Natural killer cell (primary cell): ENCODE measurements around the gene CAPN5. TPM values are rescaled to one million over a fixed set of nuclear protein-coding genes. Genes with fewer than 3 reads are reported as not detected.

ENCODE experiments used
- ATAC-seq, 3 donors: fragments of 150-1000 bp in 2 of 3; fragments of 200-7000 bp in 1 of 3; cut with Tn5 transposase; 1 replicate in 1 of 3; 2 replicates in 2 of 3; pipeline ENCODE4 v1.10.0; 2021; ENCODE audit warnings: mild to moderate bottlenecking in 2 of 3, moderate library complexity in 2 of 3
- DNase-seq, 2 donors: peaks; one replicate each; pipeline versions ENCODE4 v3.0.0 to v3.0.0-alpha.2; 2013 to 2021; ENCODE audit warnings: mixed read lengths in 1 of 2
- H3K27ac ChIP-seq: one replicate; pipeline ENCODE4 v1.5.1; 2013; ENCODE audit warnings: mild to moderate bottlenecking, low read length
- H3K27me3 ChIP-seq: one replicate; pipeline ENCODE4 v1.6.1; 2013; ENCODE audit warnings: low read length; ENCODE audit not compliant: control insufficient read depth, insufficient read depth
- H3K36me3 ChIP-seq: one replicate; pipeline ENCODE4 v1.6.1; 2013; ENCODE audit warnings: low read length; ENCODE audit not compliant: control insufficient read depth, insufficient read depth
- H3K4me1 ChIP-seq: one replicate; pipeline ENCODE4 v1.6.1; 2013; ENCODE audit warnings: low read length; ENCODE audit not compliant: control insufficient read depth, insufficient read depth
- H3K4me3 ChIP-seq: one replicate; pipeline ENCODE4 v1.5.1; 2013; ENCODE audit warnings: low read length
- H3K9me3 ChIP-seq: one replicate; pipeline ENCODE4 v1.6.1; 2013; ENCODE audit warnings: low read length; ENCODE audit not compliant: control insufficient read depth, insufficient read depth
- H3K27ac Mint-ChIP-seq, 2 donors: one replicate each; pipeline ENCODE4 v1.8.0; 2022; ENCODE audit warnings: mild to moderate bottlenecking in 2 of 2, mixed read lengths in 2 of 2, moderate library complexity in 1 of 2
- H3K27me3 Mint-ChIP-seq, 2 donors: one replicate each; pipeline ENCODE4 v1.8.0; 2022; ENCODE audit warnings: low read depth in 2 of 2, mixed read lengths in 2 of 2
- H3K36me3 Mint-ChIP-seq: one replicate; pipeline ENCODE4 v1.8.0; 2022; ENCODE audit warnings: mixed read lengths
- H3K4me1 Mint-ChIP-seq, 2 donors: one replicate each; pipeline ENCODE4 v1.8.0; 2022; ENCODE audit warnings: mixed read lengths in 2 of 2
- H3K4me3 Mint-ChIP-seq: one replicate; pipeline ENCODE4 v1.8.0; 2022; ENCODE audit warnings: mild to moderate bottlenecking, moderate library complexity, mixed read lengths
- H3K9me3 Mint-ChIP-seq, 2 donors: one replicate each; pipeline ENCODE4 v1.8.0; 2022; ENCODE audit warnings: mixed read lengths in 2 of 2
- WGBS: methylation state at CpG from one replicate; pipeline ENCODE4 v1.1.7; 2013; ENCODE audit warnings: missing lambda C conversion rate; ENCODE audit not compliant: insufficient coverage; 5-methylcytosine and 5-hydroxymethylcytosine counted together
- intact Hi-C: fragments of 100-400 bp; cut with micrococcal nuclease; formaldehyde crosslinking; loops from one replicate; pipeline ENCODE4 v1.14.2; 2022
- total RNA-seq, 4 donors: library from RNA; stranded (reverse); fragments of 120-200 nt in 1 of 4; gene quantifications; one replicate each; pipeline versions ENCODE4 v1.2.3 to v1.2.4, GENCODE V29; 2013 to 2022
- TF ChIP-seq, protein P1 (sequence below): fragments of 200-600 bp; IDR thresholded peaks from one replicate; pipeline ENCODE4 v1.8.0; 2022; ENCODE audit warnings: antibody characterized with exemption

CAPN5 gene
- total RNA-seq, 3 donors from 2014 or later (not counting 1 experiment from before 2014, with no cell fraction given), result 32.3 to 34.5 (median 34.3) TPM

GRCh38 chr11:77101043-77101537 is 34.3 kb downstream of the CAPN5 start:
- ATAC-seq (peak in 1 of 3 donors; percentile 40), DNase-seq (peak in 1 of 2 donors; percentile 32)
- H3K4me1 ChIP-seq, result no peaks in the 10 kb centered on the region
- TF ChIP-seq, protein P1, sequence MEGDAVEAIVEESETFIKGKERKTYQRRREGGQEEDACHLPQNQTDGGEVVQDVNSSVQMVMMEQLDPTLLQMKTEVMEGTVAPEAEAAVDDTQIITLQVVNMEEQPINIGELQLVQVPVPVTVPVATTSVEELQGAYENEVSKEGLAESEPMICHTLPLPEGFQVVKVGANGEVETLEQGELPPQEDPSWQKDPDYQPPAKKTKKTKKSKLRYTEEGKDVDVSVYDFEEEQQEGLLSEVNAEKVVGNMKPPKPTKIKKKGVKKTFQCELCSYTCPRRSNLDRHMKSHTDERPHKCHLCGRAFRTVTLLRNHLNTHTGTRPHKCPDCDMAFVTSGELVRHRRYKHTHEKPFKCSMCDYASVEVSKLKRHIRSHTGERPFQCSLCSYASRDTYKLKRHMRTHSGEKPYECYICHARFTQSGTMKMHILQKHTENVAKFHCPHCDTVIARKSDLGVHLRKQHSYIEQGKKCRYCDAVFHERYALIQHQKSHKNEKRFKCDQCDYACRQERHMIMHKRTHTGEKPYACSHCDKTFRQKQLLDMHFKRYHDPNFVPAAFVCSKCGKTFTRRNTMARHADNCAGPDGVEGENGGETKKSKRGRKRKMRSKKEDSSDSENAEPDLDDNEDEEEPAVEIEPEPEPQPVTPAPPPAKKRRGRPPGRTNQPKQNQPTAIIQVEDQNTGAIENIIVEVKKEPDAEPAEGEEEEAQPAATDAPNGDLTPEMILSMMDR, result peak; percentile 27
- no peaks in the 10 kb centered on the region for H3K27me3 Mint-ChIP-seq
- peaks cover 4 to 12% of the 10 kb centered on the region in 2 donors for H3K4me1 Mint-ChIP-seq
- intact Hi-C loops, result no loop called here
- H3K9me3 ChIP-seq, result no peaks in the 10 kb centered on the region
- 84% methylated on average over 5 of the region's 5 CpGs for WGBS
- no peaks in the 10 kb centered on the region for H3K36me3 ChIP-seq
- no peaks in the 10 kb centered on the region for H3K36me3 Mint-ChIP-seq
- no peak overlapping the region for H3K4me3 ChIP-seq
- H3K9me3 Mint-ChIP-seq, result no peaks in the 10 kb centered on the region
- no peak overlapping the region for H3K27ac ChIP-seq
- no peaks in the 10 kb centered on the region for H3K27me3 ChIP-seq
- no peak overlapping the region for H3K27ac Mint-ChIP-seq
- no peak overlapping the region for H3K4me3 Mint-ChIP-seq

DNA sequence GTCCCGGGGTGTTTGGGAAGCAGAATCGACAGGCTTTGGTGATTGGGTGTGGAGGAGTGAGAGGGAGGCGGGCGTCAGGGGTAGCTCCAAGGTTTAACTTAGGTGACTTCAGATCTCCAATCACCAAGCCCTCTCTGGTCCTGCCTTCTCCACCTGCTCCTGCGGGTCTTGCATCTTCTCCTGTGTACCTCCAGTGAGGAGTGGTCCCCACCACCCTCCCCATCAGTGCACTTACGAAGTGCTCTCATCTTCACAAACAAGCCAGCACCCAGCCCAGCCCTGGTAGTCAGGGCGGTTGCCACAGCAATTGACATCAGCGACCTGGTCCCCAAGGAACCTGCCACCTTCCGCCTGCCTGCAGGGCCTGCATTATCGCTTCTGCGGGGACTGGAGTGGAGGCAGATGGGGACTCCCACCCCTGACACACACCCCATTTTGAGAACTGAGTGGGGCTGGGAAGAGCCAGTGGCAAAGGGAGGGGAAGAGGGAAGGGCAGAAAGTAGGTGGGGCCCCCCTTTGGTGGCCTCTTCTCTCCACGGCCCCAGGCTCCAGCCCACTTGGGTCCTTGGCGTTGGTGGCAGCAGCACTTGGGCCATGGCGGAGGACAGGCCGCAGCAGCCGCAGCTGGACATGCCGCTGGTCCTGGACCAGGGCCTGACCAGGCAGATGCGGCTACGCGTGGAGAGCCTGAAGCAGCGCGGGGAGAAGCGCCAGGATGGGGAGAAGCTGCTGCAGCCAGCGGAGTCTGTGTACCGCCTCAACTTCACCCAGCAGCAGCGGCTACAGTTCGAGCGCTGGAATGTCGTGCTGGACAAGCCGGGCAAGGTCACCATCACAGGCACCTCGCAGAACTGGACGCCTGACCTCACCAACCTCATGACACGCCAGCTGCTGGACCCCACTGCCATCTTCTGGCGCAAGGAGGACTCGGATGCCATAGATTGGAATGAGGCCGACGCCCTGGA is 35.8 kb downstream of the CAPN5 start, which contains the start of gene OMP:
Gene OMP, plus strand, starts transcription at position 595 of the 965 bp plus-strand sequence. Its CDS starts 0 bp downstream, at position 595.
- no peak within 1 kb of the TSS for H3K27ac Mint-ChIP-seq
- Histone ChIP-seq H3K27ac (no peak within 1 kb of the TSS), H3K4me3 (no peak within 1 kb of the TSS), H3K9me3 (no peaks in the 10 kb centered on the region), H3K4me1 (no peaks in the 10 kb centered on the region), H3K36me3 (no peaks in the 10 kb centered on the region), H3K27me3 (no peaks in the 10 kb centered on the region)
- 92% methylated on average over 33 of the region's 37 CpGs for WGBS
- H3K9me3 Mint-ChIP-seq, result no peaks in the 10 kb centered on the region
- DNase-seq, result no peak
- no peaks in the 10 kb centered on the region for H3K27me3 Mint-ChIP-seq
- TF ChIP-seq, protein P1, result no peak
- peaks cover 0 to 5% of the 10 kb centered on the region in 2 donors for H3K4me1 Mint-ChIP-seq
- ATAC-seq, result no peak
- H3K36me3 Mint-ChIP-seq, result no peaks in the 10 kb centered on the region
- H3K4me3 Mint-ChIP-seq, result no peak within 1 kb of the TSS
- intact Hi-C loops, result no loop called here

DNA sequence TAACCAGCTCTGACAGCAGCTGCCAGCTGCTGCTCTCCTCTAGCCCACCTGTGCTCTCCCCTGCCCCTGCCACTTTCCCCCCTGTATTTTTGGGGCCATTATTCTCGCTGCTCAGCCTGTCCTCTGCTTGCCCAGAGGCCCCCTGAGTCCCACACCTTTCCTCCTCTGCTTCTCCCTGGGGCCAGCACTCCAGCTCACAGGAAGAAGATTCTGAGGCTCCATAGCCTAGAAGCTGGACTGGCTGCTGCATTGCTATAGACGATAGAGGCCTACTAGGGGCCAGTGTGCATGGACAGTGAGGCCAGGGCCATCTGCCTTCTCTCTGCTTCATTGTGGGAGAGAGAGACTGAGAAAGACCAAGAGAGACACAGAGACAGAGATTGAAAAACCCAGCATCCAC is 36.5 kb downstream of the CAPN5 start:
- H3K4me1 Mint-ChIP-seq, result peaks cover 0 to 11% of the 10 kb centered on the region in 2 donors
- Histone ChIP-seq H3K4me3 (no peak overlapping the region), H3K36me3 (no peaks in the 10 kb centered on the region), H3K27me3 (no peaks in the 10 kb centered on the region), H3K9me3 (no peaks in the 10 kb centered on the region), H3K27ac (no peak overlapping the region), H3K4me1 (no peaks in the 10 kb centered on the region)
- DNase-seq (no peak), ATAC-seq (no peak)
- no peaks in the 10 kb centered on the region for H3K9me3 Mint-ChIP-seq
- TF ChIP-seq, protein P1, result no peak
- intact Hi-C loops, result no loop called here
- no peaks in the 10 kb centered on the region for H3K36me3 Mint-ChIP-seq
- H3K27me3 Mint-ChIP-seq, result no peaks in the 10 kb centered on the region
- no peak overlapping the region for H3K27ac Mint-ChIP-seq
- H3K4me3 Mint-ChIP-seq, result no peak overlapping the region
- WGBS, result 73% methylated on average over 2 of the region's 2 CpGs
